H9 (cell line): Measurements from ENCODE around the gene TMEM151B. TPM values are rescaled to one million over a fixed set of nuclear protein-coding genes. Genes with fewer than 3 reads are reported as not detected.
A peak's percentile ranks its signal among the peaks of the same experiment; 100 is the strongest.

Experiments
- DNase-seq: peaks from one replicate; pipeline ENCODE4 v3.0.0-alpha.2; 2017
- H2AFZ ChIP-seq: one replicate; pipeline ENCODE4 v1.6.1; 2013; ENCODE audit warnings: mild to moderate bottlenecking, low read length, control low read depth, moderate library complexity
- H2AK5ac ChIP-seq: 2 replicates; pipeline ENCODE4 v1.6.1; 2013; ENCODE audit warnings: low read length, control low read depth, mixed read lengths; ENCODE audit not compliant: insufficient read length
- H2BK120ac ChIP-seq: one replicate; pipeline ENCODE4 v1.6.1; 2013; ENCODE audit warnings: low read depth, mild to moderate bottlenecking, low read length, control low read depth, inconsistent platforms; ENCODE audit not compliant: poor library complexity, severe bottlenecking
- H2BK12ac ChIP-seq: 2 replicates; pipeline ENCODE4 v1.6.1; 2013; ENCODE audit warnings: low read length, control low read depth, mixed read lengths, low read depth; ENCODE audit not compliant: insufficient read length
- H2BK15ac ChIP-seq: 2 replicates; pipeline ENCODE4 v1.6.1; 2013; ENCODE audit warnings: low read depth, low read length, control low read depth
- H2BK20ac ChIP-seq: one replicate; pipeline ENCODE4 v1.6.1; 2013; ENCODE audit warnings: low read depth, mild to moderate bottlenecking, low read length, control low read depth, inconsistent platforms; ENCODE audit not compliant: poor library complexity, severe bottlenecking
- H2BK5ac ChIP-seq: 2 replicates; pipeline ENCODE4 v1.6.1; 2013; ENCODE audit warnings: low read length, control low read depth, mixed read lengths; ENCODE audit not compliant: insufficient read length
- H3K14ac ChIP-seq: 2 replicates; pipeline ENCODE4 v1.6.1; 2013; ENCODE audit warnings: low read length, control low read depth; ENCODE audit not compliant: insufficient read depth
- H3K18ac ChIP-seq: 2 replicates; pipeline ENCODE4 v1.6.1; 2013; ENCODE audit warnings: low read depth, mild to moderate bottlenecking, mixed read lengths, low read length, control low read depth; ENCODE audit not compliant: insufficient read length
- H3K23ac ChIP-seq: 2 replicates; pipeline ENCODE4 v1.6.1; 2013; ENCODE audit warnings: low read length, control low read depth, mixed read lengths, low read depth; ENCODE audit not compliant: insufficient read length
- H3K23me2 ChIP-seq: 2 replicates; pipeline ENCODE4 v1.6.1; 2013; ENCODE audit warnings: low read depth, mild to moderate bottlenecking, mixed read lengths, low read length, control low read depth; ENCODE audit not compliant: insufficient read length, poor library complexity, severe bottlenecking
- H3K27ac ChIP-seq: 2 replicates; pipeline ENCODE4 v1.5.1; 2013; ENCODE audit warnings: low read length, control low read depth, mixed read lengths, low read depth; ENCODE audit not compliant: insufficient read length
- H3K27me3 ChIP-seq: 2 replicates; pipeline ENCODE4 v1.6.1; 2013; ENCODE audit warnings: low read length, control low read depth, inconsistent platforms; ENCODE audit not compliant: insufficient read depth
- H3K4ac ChIP-seq: 2 replicates; pipeline ENCODE4 v1.6.1; 2013; ENCODE audit warnings: low read depth, mild to moderate bottlenecking, control low read depth, inconsistent platforms, low read length, moderate library complexity
- H3K4me1 ChIP-seq: 2 replicates; pipeline ENCODE4 v1.6.1; 2013; ENCODE audit warnings: low read length, control low read depth, inconsistent platforms; ENCODE audit not compliant: insufficient read depth
- H3K4me2 ChIP-seq: 2 replicates; pipeline ENCODE4 v1.6.1; 2013; ENCODE audit warnings: low read length, control low read depth, mixed read lengths; ENCODE audit not compliant: insufficient read length, insufficient read depth
- H3K56ac ChIP-seq: 2 replicates; pipeline ENCODE4 v1.6.1; 2013; ENCODE audit warnings: low read depth, mild to moderate bottlenecking, mixed read lengths, low read length, control low read depth; ENCODE audit not compliant: insufficient read length
- H3K79me1 ChIP-seq: 2 replicates; pipeline ENCODE4 v1.6.1; 2013; ENCODE audit warnings: low read depth, mild to moderate bottlenecking, moderate library complexity, low read length, control low read depth, inconsistent platforms; ENCODE audit not compliant: insufficient read depth, poor library complexity, severe bottlenecking
- H3K79me2 ChIP-seq: 2 replicates; pipeline ENCODE4 v1.6.1; 2013; ENCODE audit warnings: low read length, control low read depth, inconsistent platforms; ENCODE audit not compliant: insufficient read depth
- H3K9ac ChIP-seq: 2 replicates; pipeline ENCODE4 v1.6.1; 2013; ENCODE audit warnings: low read length, control low read depth, mixed read lengths; ENCODE audit not compliant: insufficient read length; ENCODE audit errors: extremely low read depth
- H3K9me3 ChIP-seq: one replicate; pipeline ENCODE4 v1.6.1; 2013; ENCODE audit warnings: low read depth, low read length, inconsistent platforms; ENCODE audit not compliant: control insufficient read depth
- H3T11ph ChIP-seq: one replicate; pipeline ENCODE4 v1.6.1; 2013; ENCODE audit warnings: mild to moderate bottlenecking, low read length, control low read depth, inconsistent platforms
- H4K20me1 ChIP-seq: one replicate; pipeline ENCODE4 v1.6.1; 2013; ENCODE audit not compliant: control insufficient read depth, insufficient read length, insufficient read depth
- H4K5ac ChIP-seq: 2 replicates; pipeline ENCODE4 v1.6.1; 2013; ENCODE audit warnings: low read depth, mild to moderate bottlenecking, mixed read lengths, low read length, control low read depth; ENCODE audit not compliant: insufficient read length
- H4K8ac ChIP-seq: replicated peaks from 2 replicates; pipeline ENCODE4 v1.6.1; 2013; ENCODE audit warnings: low read length, control low read depth, mixed read lengths, low read depth; ENCODE audit not compliant: insufficient read length
- H4K91ac ChIP-seq: 2 replicates; pipeline ENCODE4 v1.6.1; 2013; ENCODE audit warnings: low read depth, mild to moderate bottlenecking, moderate library complexity, mixed read lengths, low read length, control low read depth; ENCODE audit not compliant: insufficient read length
- H3K27ac Mint-ChIP-seq, 3 experiments: 2 replicates in 2 of 3; 3 replicates in 1 of 3; pipeline ENCODE4 v1.8.0; 2020 to 2021; ENCODE audit warnings: mixed read lengths in 3 of 3, mild to moderate bottlenecking in 1 of 3, moderate library complexity in 1 of 3
- H3K27me3 Mint-ChIP-seq: 2 replicates; pipeline ENCODE4 v1.8.0; 2021; ENCODE audit warnings: low read depth, mild to moderate bottlenecking, moderate library complexity, mixed read lengths
- H3K36me3 Mint-ChIP-seq, 3 experiments: 2 replicates in 2 of 3; 3 replicates in 1 of 3; pipeline ENCODE4 v1.8.0; 2020 to 2021; ENCODE audit warnings: low read depth in 3 of 3, mixed read lengths in 3 of 3; ENCODE audit not compliant: insufficient read depth in 1 of 3
- H3K4me1 Mint-ChIP-seq, 2 experiments: 2 replicates each; pipeline ENCODE4 v1.8.0; 2020; ENCODE audit warnings: mixed read lengths in 2 of 2
- H3K4me3 Mint-ChIP-seq, 2 experiments: 2 replicates in 1 of 2; 3 replicates in 1 of 2; pipeline ENCODE4 v1.8.0; 2020 to 2021; ENCODE audit warnings: mild to moderate bottlenecking in 2 of 2, mixed read lengths in 2 of 2, moderate library complexity in 1 of 2
- H3K9me3 Mint-ChIP-seq, 2 experiments: 2 replicates in 1 of 2; 3 replicates in 1 of 2; pipeline ENCODE4 v1.8.0; 2020; ENCODE audit warnings: mild to moderate bottlenecking in 2 of 2, mixed read lengths in 2 of 2, moderate library complexity in 1 of 2
- WGBS: extraction: QIAGEN DNeasy Blood & Tissue Kit; methylation state at CpG from one replicate; pipeline ENCODE4 v1.1.7; 2013; ENCODE audit warnings: missing lambda C conversion rate, low lambda C conversion rate, mixed read lengths; ENCODE audit not compliant: insufficient read length; ENCODE audit errors: extremely low coverage; 5-methylcytosine and 5-hydroxymethylcytosine counted together
- total RNA-seq: library from RNA; stranded (reverse); gene quantifications from 2 replicates; pipeline ENCODE4 v1.2.1, GENCODE V29; 2021
- TF ChIP-seq, protein P1 (sequence below): fragments of 200-600 bp; sonication (generic); conservative IDR thresholded peaks from 3 replicates; pipeline ENCODE4 v1.8.0; 2021; ENCODE audit warnings: antibody characterized with exemption, mild to moderate bottlenecking

The TMEM151B gene
- total RNA-seq, 1 experiment from 2014 or later = 2.4 TPM

GRCh38 chr6:44255871-44256774, 14.1 kb upstream of the TMEM151B start:
- peaks cover 6% of the 10 kb centered on the region for H3K23me2 ChIP-seq
- H3K79me1 ChIP-seq = no peaks in the 10 kb centered on the region
- no CpG with 5 or more reads among the region's 15 CpGs for WGBS
- no peak overlapping the region for H2AK5ac ChIP-seq
- no peak overlapping the region for H4K5ac ChIP-seq
- Mint-ChIP-seq H3K4me3 (peak overlapping the region; percentile 88 to 90), H3K9me3 (no peaks in the 10 kb centered on the region), H3K36me3 (peaks cover 30 to 69% (median 54%) of the 10 kb centered on the region in 3 experiments), H3K27me3 (peaks cover 11% of the 10 kb centered on the region), H3K27ac (peak overlapping the region; percentile 59 to 98 (median 92)), H3K4me1 (peaks cover 40 to 44% of the 10 kb centered on the region in 2 experiments)
- no peak overlapping the region for H3K4ac ChIP-seq
- no peak overlapping the region for H4K8ac ChIP-seq
- H3K18ac ChIP-seq = peak overlapping the region; percentile 33
- H4K20me1 ChIP-seq = no peaks in the 10 kb centered on the region
- H3K79me2 ChIP-seq = no peaks in the 10 kb centered on the region
- no peak overlapping the region for H2AFZ ChIP-seq
- no peak overlapping the region for H3K56ac ChIP-seq
- peak overlapping the region; percentile 90 for H3K4me2 ChIP-seq
- peak overlapping the region; percentile 34; the same call in 1 of the 2 replicates for H3K14ac ChIP-seq
- no peak overlapping the region for H2BK5ac ChIP-seq
- H2BK12ac ChIP-seq = no peak overlapping the region
- no peaks in the 10 kb centered on the region for H3K27me3 ChIP-seq
- TF ChIP-seq, protein P1, sequence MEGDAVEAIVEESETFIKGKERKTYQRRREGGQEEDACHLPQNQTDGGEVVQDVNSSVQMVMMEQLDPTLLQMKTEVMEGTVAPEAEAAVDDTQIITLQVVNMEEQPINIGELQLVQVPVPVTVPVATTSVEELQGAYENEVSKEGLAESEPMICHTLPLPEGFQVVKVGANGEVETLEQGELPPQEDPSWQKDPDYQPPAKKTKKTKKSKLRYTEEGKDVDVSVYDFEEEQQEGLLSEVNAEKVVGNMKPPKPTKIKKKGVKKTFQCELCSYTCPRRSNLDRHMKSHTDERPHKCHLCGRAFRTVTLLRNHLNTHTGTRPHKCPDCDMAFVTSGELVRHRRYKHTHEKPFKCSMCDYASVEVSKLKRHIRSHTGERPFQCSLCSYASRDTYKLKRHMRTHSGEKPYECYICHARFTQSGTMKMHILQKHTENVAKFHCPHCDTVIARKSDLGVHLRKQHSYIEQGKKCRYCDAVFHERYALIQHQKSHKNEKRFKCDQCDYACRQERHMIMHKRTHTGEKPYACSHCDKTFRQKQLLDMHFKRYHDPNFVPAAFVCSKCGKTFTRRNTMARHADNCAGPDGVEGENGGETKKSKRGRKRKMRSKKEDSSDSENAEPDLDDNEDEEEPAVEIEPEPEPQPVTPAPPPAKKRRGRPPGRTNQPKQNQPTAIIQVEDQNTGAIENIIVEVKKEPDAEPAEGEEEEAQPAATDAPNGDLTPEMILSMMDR = no peak
- no peak overlapping the region for H2BK120ac ChIP-seq
- no peaks in the 10 kb centered on the region; the same call in 1 of the 2 replicates for H3K4me1 ChIP-seq
- no peak overlapping the region for H2BK15ac ChIP-seq
- DNase-seq = peak; percentile 62
- no peak overlapping the region for H3K27ac ChIP-seq
- no peak overlapping the region for H3T11ph ChIP-seq
- H3K9ac ChIP-seq = peak overlapping the region; percentile 68
- no peak overlapping the region for H4K91ac ChIP-seq
- H3K23ac ChIP-seq = no peak overlapping the region
- no peak overlapping the region for H2BK20ac ChIP-seq
- H3K9me3 ChIP-seq = no peaks in the 10 kb centered on the region
